ELF-1 (cell line): ENCODE results near the gene TRHDE.

ENCODE experiments used
- DNase-seq: peaks from one replicate; pipeline ENCODE4 v3.0.0-alpha.2; 2016; ENCODE audit warnings: low read depth, low spot score

Gene TRHDE

GRCh38 chr12:72273499-72273837 is 1.3 kb downstream of the TRHDE start:
- no peak for DNase-seq

- DNase-seq, result peak; percentile 6
These were observed 1.7 kb downstream of the TRHDE start for GRCh38 chr12:72273851-72274351.

- DNase-seq, result no peak
These were observed 2.8 kb downstream of the TRHDE start for GRCh38 chr12:72274931-72275330.

GRCh38 chr12:72275526-72275925 is 3.4 kb downstream of the TRHDE start:
- DNase-seq, result no peak

- DNase-seq, result no peak
These were observed 4.1 kb downstream of the TRHDE start for GRCh38 chr12:72276181-72276805.

GRCh38 chr12:72277415-72277814 is 5.2 kb downstream of the TRHDE start:
- no peak for DNase-seq

GRCh38 chr12:72278894-72279293 is 6.7 kb downstream of the TRHDE start:
- DNase-seq, result no peak

GRCh38 chr12:72281126-72281525 is 9.0 kb downstream of the TRHDE start:
- DNase-seq, result no peak

GRCh38 chr12:72282721-72283120 is 10.6 kb downstream of the TRHDE start:
- DNase-seq, result no peak

GRCh38 chr12:72285861-72286260 is 13.7 kb downstream of the TRHDE start:
- DNase-seq, result no peak

- no peak for DNase-seq
These were observed 14.4 kb downstream of the TRHDE start for GRCh38 chr12:72286526-72286925.

GRCh38 chr12:72288436-72288835 is 16.3 kb downstream of the TRHDE start:
- no peak for DNase-seq

GRCh38 chr12:72288911-72289310 is 16.7 kb downstream of the TRHDE start:
- no peak for DNase-seq

- DNase-seq, result no peak
These were observed 17.5 kb downstream of the TRHDE start for GRCh38 chr12:72289633-72290032.

- DNase-seq, result no peak
These were observed 19.0 kb downstream of the TRHDE start for GRCh38 chr12:72291175-72291574.

GRCh38 chr12:72293701-72294100 is 21.5 kb downstream of the TRHDE start:
- no peak for DNase-seq

GRCh38 chr12:72295101-72295500 is 22.9 kb downstream of the TRHDE start:
- no peak for DNase-seq

GRCh38 chr12:72295744-72296143 is 23.6 kb downstream of the TRHDE start:
- DNase-seq, result no peak

GRCh38 chr12:72296389-72296788 is 24.2 kb downstream of the TRHDE start:
- no peak for DNase-seq

- DNase-seq, result no peak
These were observed 25.5 kb downstream of the TRHDE start for GRCh38 chr12:72297666-72298065.

GRCh38 chr12:72300728-72301127 is 28.6 kb downstream of the TRHDE start:
- DNase-seq, result no peak

- DNase-seq, result no peak
These were observed 32.6 kb downstream of the TRHDE start for GRCh38 chr12:72304751-72305150.

GRCh38 chr12:72307229-72307628 is 35.1 kb downstream of the TRHDE start:
- DNase-seq, result no peak

- DNase-seq, result no peak
These were observed 39.8 kb downstream of the TRHDE start for GRCh38 chr12:72311946-72312345.
